ENCODE measurements around the gene CCDC154.

Gene CCDC154

DNA sequence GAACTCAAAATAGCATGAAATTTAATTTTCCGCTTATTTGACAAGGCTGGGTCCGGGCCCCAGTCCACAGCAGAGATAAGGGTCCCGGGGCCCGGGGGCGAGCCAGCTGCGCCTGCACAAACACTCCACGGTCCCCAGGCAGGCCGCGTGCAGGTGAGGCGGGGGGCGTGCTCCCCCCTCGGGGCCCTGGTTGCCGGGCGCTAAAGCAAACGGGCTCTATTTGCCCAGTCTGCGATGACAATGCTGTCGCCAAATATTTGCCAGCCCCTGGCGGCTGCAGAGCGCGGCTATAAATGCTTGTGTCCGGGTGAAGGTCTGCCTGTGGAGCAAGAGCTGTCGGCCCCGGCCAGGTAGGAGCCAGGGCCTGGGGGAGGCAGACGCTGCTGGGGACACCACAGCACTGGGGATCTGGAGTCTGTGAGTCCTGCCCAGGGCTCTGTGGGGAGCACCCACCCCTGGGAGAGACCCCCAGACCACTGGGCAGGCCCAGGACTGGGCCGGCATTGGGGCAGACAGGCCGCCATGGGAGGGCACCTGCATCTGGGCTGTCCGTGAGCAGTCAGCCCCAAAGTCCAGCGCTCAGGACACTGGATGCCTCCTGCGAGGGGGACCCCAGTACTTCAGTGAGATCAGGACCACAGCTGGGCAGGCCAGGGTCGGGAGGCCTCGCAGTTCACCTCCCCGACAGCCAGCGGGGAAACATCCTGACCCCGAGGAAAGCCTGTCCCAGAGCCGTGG, 13.4 kb downstream of the CCDC154 start, which contains the start of gene PERCC1 (continued):
- no peak for TF ChIP-seq ZNF624 (tag by site-specific recombination; IDR thresholded peaks at IDR 0.05)

DNA sequence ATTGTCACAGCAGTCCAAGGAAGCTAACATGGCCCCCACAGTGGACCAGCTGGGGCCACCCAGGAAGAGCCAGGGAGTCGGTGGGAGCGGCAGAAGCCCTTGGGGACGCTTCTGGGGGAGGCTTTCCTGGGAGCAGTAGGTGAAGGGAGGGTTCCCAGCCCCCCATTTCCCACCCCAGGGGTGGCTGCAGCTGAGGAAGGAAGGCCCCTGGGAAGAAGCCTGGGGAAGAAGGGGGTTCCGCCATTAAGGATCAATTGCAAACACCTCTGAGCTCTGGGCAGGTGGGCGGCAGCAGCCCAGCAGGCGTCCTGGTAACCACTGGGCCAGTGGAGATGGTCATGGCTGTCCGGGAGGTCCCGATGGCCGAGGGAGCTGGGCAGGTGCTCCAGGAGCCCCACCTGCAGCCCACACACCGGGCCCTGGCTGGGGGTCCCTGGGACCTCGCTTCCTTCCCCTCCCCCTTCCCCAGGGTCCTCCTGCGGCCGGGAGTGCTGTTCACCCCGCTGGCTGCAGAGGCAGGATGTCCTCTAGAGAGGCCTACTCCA, 14.1 kb downstream of the CCDC154 start:
- POLR2A ChIA-PET, result interaction anchor here (1.4 kb wide), 1 partner anchor 10 kb away, joined by 4 read pairs; the partner anchor contains the start of gene UQCC4

DNA sequence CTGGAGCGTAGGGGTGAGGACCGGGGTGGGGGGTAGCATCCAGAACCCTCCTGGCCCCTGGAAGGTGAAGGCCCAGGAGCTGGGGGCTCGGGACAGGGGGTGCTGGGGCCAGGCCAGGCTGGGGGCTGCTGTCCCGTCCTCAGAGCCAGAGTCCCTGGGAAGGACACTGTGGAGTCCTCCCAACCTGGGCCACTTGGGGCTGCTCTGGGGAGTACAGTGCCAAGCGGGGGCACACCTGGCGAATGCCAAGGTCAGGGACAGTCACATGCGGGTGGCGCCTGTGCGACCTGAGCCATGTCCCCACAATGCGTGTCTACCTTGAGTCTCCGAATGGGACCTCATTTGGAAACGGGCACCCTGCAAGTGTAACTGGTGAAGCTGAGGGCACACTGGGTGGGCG, 14.7 kb downstream of the CCDC154 start:
- Histone ChIP-seq H3K27ac (ENCODE audit: extremely low read depth, low read depth, low read length) (no peak overlapping the region), H3K4me1 (ENCODE audit: control insufficient read depth, insufficient read depth, low read length) (no peaks in the 10 kb centered on the region; the same call in 1 of the 2 replicates), H3K36me3 (ENCODE audit: control insufficient read depth in 2 of 2, insufficient read depth in 1 of 2, low read length in 2 of 2) (no peaks in the 10 kb centered on the region), H3K4me3 (ENCODE audit: low read depth, low read length) (no peak overlapping the region), H3K9me3 (ENCODE audit: control insufficient read depth, insufficient read depth, low read depth, low read length) (no peaks in the 10 kb centered on the region)
- ChIA-PET POLR2A (no interaction called here), CTCF (no interaction called here)
- TF ChIP-seq, protein P1, sequence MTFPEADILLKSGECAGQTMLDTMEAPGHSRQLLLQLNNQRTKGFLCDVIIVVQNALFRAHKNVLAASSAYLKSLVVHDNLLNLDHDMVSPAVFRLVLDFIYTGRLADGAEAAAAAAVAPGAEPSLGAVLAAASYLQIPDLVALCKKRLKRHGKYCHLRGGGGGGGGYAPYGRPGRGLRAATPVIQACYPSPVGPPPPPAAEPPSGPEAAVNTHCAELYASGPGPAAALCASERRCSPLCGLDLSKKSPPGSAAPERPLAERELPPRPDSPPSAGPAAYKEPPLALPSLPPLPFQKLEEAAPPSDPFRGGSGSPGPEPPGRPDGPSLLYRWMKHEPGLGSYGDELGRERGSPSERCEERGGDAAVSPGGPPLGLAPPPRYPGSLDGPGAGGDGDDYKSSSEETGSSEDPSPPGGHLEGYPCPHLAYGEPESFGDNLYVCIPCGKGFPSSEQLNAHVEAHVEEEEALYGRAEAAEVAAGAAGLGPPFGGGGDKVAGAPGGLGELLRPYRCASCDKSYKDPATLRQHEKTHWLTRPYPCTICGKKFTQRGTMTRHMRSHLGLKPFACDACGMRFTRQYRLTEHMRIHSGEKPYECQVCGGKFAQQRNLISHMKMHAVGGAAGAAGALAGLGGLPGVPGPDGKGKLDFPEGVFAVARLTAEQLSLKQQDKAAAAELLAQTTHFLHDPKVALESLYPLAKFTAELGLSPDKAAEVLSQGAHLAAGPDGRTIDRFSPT (tag by site-specific recombination; IDR thresholded peaks at IDR 0.05), result peak; percentile 31; the same call in 1 of the 2 replicates
- no peak for TF ChIP-seq TCF7L2 (IDR thresholded peaks at IDR 0.05; ENCODE audit: borderline replicate concordance, low read depth, low read length)

More for the DNA sequence above, 14.1 kb downstream of the CCDC154 start:
- no peak overlapping the region for H3K27ac ChIP-seq (ENCODE audit: extremely low read depth, low read depth, low read length)
- H3K9me3 ChIP-seq (ENCODE audit: control insufficient read depth, insufficient read depth, low read depth, low read length), result no peaks in the 10 kb centered on the region
- H3K36me3 ChIP-seq (ENCODE audit: control insufficient read depth in 2 of 2, insufficient read depth in 1 of 2, low read length in 2 of 2), result no peaks in the 10 kb centered on the region
- no peaks in the 10 kb centered on the region; the same call in 1 of the 2 replicates for H3K4me1 ChIP-seq (ENCODE audit: control insufficient read depth, insufficient read depth, low read length)
- H3K4me3 ChIP-seq (ENCODE audit: low read depth, low read length), result no peak overlapping the region
- TF ChIP-seq ZBTB20 (tag by site-specific recombination; IDR thresholded peaks at IDR 0.05) (no peak), GLIS1 (tag by site-specific recombination; IDR thresholded peaks at IDR 0.05) (peak; percentile 39), ZIC2 (tag by site-specific recombination; IDR thresholded peaks at IDR 0.05) (peak; percentile 76), GLIS2 (tag by site-specific recombination; IDR thresholded peaks at IDR 0.05) (peak; percentile 36; the same call in 1 of the 2 replicates), ZNF391 (tag by site-specific recombination; IDR thresholded peaks at IDR 0.05; ENCODE audit: borderline replicate concordance, low read depth) (no peak), MYNN (tag by site-specific recombination; IDR thresholded peaks at IDR 0.05; ENCODE audit: borderline replicate concordance) (no peak), RBAK (tag by site-specific recombination; IDR thresholded peaks at IDR 0.05) (no peak)
- TF ChIP-seq, protein P2, sequence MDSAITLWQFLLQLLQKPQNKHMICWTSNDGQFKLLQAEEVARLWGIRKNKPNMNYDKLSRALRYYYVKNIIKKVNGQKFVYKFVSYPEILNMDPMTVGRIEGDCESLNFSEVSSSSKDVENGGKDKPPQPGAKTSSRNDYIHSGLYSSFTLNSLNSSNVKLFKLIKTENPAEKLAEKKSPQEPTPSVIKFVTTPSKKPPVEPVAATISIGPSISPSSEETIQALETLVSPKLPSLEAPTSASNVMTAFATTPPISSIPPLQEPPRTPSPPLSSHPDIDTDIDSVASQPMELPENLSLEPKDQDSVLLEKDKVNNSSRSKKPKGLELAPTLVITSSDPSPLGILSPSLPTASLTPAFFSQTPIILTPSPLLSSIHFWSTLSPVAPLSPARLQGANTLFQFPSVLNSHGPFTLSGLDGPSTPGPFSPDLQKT (IDR thresholded peaks at IDR 0.05; ENCODE audit: borderline replicate concordance, low read depth, low read length), result no peak
- TF ChIP-seq, protein P3, sequence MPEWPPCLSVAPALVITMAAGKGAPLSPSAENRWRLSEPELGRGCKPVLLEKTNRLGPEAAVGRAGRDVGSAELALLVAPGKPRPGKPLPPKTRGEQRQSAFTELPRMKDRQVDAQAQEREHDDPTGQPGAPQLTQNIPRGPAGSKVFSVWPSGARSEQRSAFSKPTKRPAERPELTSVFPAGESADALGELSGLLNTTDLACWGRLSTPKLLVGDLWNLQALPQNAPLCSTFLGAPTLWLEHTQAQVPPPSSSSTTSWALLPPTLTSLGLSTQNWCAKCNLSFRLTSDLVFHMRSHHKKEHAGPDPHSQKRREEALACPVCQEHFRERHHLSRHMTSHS (tag by site-specific recombination; IDR thresholded peaks at IDR 0.05), result no peak
- CTCF ChIA-PET, result no interaction called here

DNA sequence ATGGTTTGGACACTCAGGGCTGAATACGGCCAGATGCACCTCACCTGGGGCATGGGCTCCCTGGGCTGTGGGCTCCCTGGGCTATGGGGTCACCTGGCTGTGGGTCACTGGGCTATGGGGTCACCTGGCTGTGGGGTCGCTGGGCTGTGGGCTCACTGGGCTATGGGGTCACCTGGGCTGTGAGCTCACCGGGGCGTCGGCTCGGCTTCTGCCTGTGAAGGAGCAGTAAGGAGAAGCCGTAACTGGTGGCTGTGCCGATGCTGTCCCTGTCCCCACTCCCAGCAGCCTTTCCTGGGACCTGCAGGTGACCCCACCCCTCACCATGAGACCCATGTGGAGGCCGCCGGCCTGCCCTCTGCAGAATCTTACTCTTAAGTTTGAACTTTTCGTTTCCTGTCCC, 15.3 kb downstream of the CCDC154 start:
- no peaks in the 10 kb centered on the region for H3K9me3 ChIP-seq (ENCODE audit: control insufficient read depth, insufficient read depth, low read depth, low read length)
- ChIA-PET POLR2A (no interaction called here), CTCF (no interaction called here)
- H3K36me3 ChIP-seq (ENCODE audit: control insufficient read depth in 2 of 2, insufficient read depth in 1 of 2, low read length in 2 of 2), result no peaks in the 10 kb centered on the region
- no peaks in the 10 kb centered on the region; the same call in 1 of the 2 replicates for H3K4me1 ChIP-seq (ENCODE audit: control insufficient read depth, insufficient read depth, low read length)
- no peak overlapping the region for H3K27ac ChIP-seq (ENCODE audit: extremely low read depth, low read depth, low read length)
- no peak for TF ChIP-seq ZNF558 (tag by site-specific recombination; IDR thresholded peaks at IDR 0.05)
- TF ChIP-seq ZNF324 (tag by site-specific recombination; IDR thresholded peaks at IDR 0.05), result no peak
- no peak for TF ChIP-seq GLIS2 (tag by site-specific recombination; IDR thresholded peaks at IDR 0.05)
- TF ChIP-seq ZFP41 (tag by site-specific recombination; IDR thresholded peaks at IDR 0.05; ENCODE audit: borderline replicate concordance), result no peak
- no peak for TF ChIP-seq ZSCAN30 (tag by site-specific recombination; IDR thresholded peaks at IDR 0.05)
- TF ChIP-seq, protein P4, sequence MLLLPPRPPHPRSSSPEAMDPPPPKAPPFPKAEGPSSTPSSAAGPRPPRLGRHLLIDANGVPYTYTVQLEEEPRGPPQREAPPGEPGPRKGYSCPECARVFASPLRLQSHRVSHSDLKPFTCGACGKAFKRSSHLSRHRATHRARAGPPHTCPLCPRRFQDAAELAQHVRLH (tag by site-specific recombination; IDR thresholded peaks at IDR 0.05), result no peak
- no peak for TF ChIP-seq ZNF792 (tag by site-specific recombination; IDR thresholded peaks at IDR 0.05)
- TF ChIP-seq BCL11B (tag by site-specific recombination; IDR thresholded peaks at IDR 0.05; ENCODE audit: low read depth), result 0 out of 2 replicates have a peak, but pooled peaks have one; percentile 23
- H3K4me3 ChIP-seq (ENCODE audit: low read depth, low read length), result no peak overlapping the region

Data from HEK293 (cell line).